GM12891 (cell line): ENCODE data around the gene PTPRN2.

Source experiments
- PAX5 ChIP-seq: IDR thresholded peaks from 2 replicates; pipeline ENCODE4 v1.6.1; 2011; ENCODE audit warnings: low read length, moderate library complexity, mild to moderate bottlenecking; ENCODE audit not compliant: insufficient read depth, severe bottlenecking
- POLR2A ChIP-seq: IDR thresholded peaks from 2 replicates; pipeline ENCODE4 v1.6.1; 2011; ENCODE audit warnings: low read depth, low read length, control low read depth
- POLR2AphosphoS5 ChIP-seq: IDR thresholded peaks from 2 replicates; pipeline ENCODE4 v1.6.1; 2011; ENCODE audit warnings: low read depth, low read length, control low read depth
- POU2F2 ChIP-seq: IDR thresholded peaks from 2 replicates; pipeline ENCODE4 v1.6.1; 2011; ENCODE audit warnings: low read depth, mild to moderate bottlenecking, control low read depth, low read length, moderate library complexity
- SPI1 ChIP-seq: IDR thresholded peaks from 2 replicates; pipeline ENCODE4 v1.6.1; 2011; ENCODE audit warnings: low read depth, low read length, control low read depth
- TAF1 ChIP-seq: IDR thresholded peaks from 2 replicates; pipeline ENCODE4 v1.6.1; 2011; ENCODE audit warnings: low read depth, low read length, control low read depth

- TF ChIP-seq TAF1 (no peak), POLR2A (no peak), POLR2AphosphoS5 (no peak), SPI1 (no peak), POU2F2 (no peak), PAX5 (no peak)
Observed at GRCh38 chr7:158343526-158343925, 244.1 kb downstream of the PTPRN2 start.
